HepG2 (cell line): ENCODE measurements around the gene FAM110D. TPM values are rescaled to one million over a fixed set of nuclear protein-coding genes. Genes with fewer than 3 reads are reported as not detected.

Source experiments
- ARID5B ChIP-seq: IDR thresholded peaks from 2 replicates; pipeline ENCODE4 v1.4.0; 2020; ENCODE audit warnings: mild to moderate bottlenecking, missing genetic modification reagents
- BCL3 ChIP-seq: sonication (generic); formaldehyde crosslinking; IDR thresholded peaks from 2 replicates; pipeline ENCODE4 v1.5.1; 2020; ENCODE audit warnings: mild to moderate bottlenecking, missing genetic modification reagents, moderate library complexity
- FOXM1 ChIP-seq: sonication (generic); formaldehyde crosslinking; IDR thresholded peaks from 2 replicates; pipeline ENCODE4 v1.5.0; 2020; ENCODE audit warnings: missing genetic modification reagents
- GATA4 ChIP-seq: sonication (generic); IDR thresholded peaks from 2 replicates; pipeline ENCODE4 v1.6.1; 2016; ENCODE audit warnings: antibody characterized with exemption, low read depth, borderline replicate concordance
- HOXA3 ChIP-seq: sonication (generic); formaldehyde crosslinking; IDR thresholded peaks from 2 replicates; pipeline ENCODE4 v1.5.0; 2020; ENCODE audit warnings: missing genetic modification reagents
- ISX ChIP-seq: sonication (generic); formaldehyde crosslinking; conservative IDR thresholded peaks from 2 replicates; pipeline ENCODE4 v1.5.0; 2020; ENCODE audit warnings: missing genetic modification reagents
- MAZ ChIP-seq, 2 experiments: sonication (generic) in 1 of 2; formaldehyde crosslinking in 1 of 2; IDR thresholded peaks; 2 replicates each; pipeline versions ENCODE4 v1.5.0 to v1.6.1; 2012 to 2020; ENCODE audit warnings: low read depth in 2 of 2, mild to moderate bottlenecking in 2 of 2, borderline replicate concordance in 1 of 2, improper control_type of control experiment in 1 of 2, low read length in 1 of 2, missing genetic modification reagents in 1 of 2, moderate library complexity in 1 of 2
- MXD4 ChIP-seq: IDR thresholded peaks from 2 replicates; pipeline ENCODE4 v1.6.1; 2016; ENCODE audit warnings: mild to moderate bottlenecking, missing biosample characterization, missing genetic modification reagents
- MXI1 ChIP-seq: IDR thresholded peaks from 3 replicates; pipeline ENCODE4 v1.6.1; 2012; ENCODE audit warnings: low read depth, low read length, inconsistent platforms, borderline replicate concordance
- MZF1 ChIP-seq: sonication (generic); formaldehyde crosslinking; IDR thresholded peaks from 2 replicates; pipeline ENCODE4 v1.8.1; 2023; ENCODE audit warnings: mild to moderate bottlenecking, missing genetic modification reagents, borderline replicate concordance
- PREB ChIP-seq: sonication (generic); formaldehyde crosslinking; IDR thresholded peaks from 2 replicates; pipeline ENCODE4 v1.4.0; 2020; ENCODE audit warnings: missing genetic modification reagents
- REXO4 ChIP-seq: sonication (generic); formaldehyde crosslinking; IDR thresholded peaks from 2 replicates; pipeline ENCODE4 v1.8.0; 2022; ENCODE audit warnings: missing genetic modification reagents, mild to moderate bottlenecking, borderline replicate concordance
- SOX5 ChIP-seq: IDR thresholded peaks from 2 replicates; pipeline ENCODE4 v1.6.1; 2016; ENCODE audit warnings: borderline replicate concordance
- SP1 ChIP-seq, 2 experiments: fragments of 450-650 bp in 1 of 2; sonication (generic) in 1 of 2; formaldehyde crosslinking in 1 of 2; IDR thresholded peaks; 2 replicates each; pipeline versions ENCODE4 v1.4.0 to v1.6.1; 2016 to 2020; ENCODE audit warnings: missing genetic modification reagents in 1 of 2
- ZBTB10 ChIP-seq: sonication (generic); formaldehyde crosslinking; IDR thresholded peaks from 2 replicates; pipeline ENCODE4 v1.4.0; 2020; ENCODE audit warnings: missing genetic modification reagents, borderline replicate concordance
- ZNF124 ChIP-seq: sonication (generic); formaldehyde crosslinking; IDR thresholded peaks from 2 replicates; pipeline ENCODE4 v1.4.0; 2020; ENCODE audit warnings: missing genetic modification reagents
- ZNF234 ChIP-seq: sonication (generic); formaldehyde crosslinking; conservative IDR thresholded peaks from 2 replicates; pipeline ENCODE4 v1.5.1; 2020; ENCODE audit warnings: mild to moderate bottlenecking, missing genetic modification reagents
- ZNF33B ChIP-seq: sonication (generic); formaldehyde crosslinking; IDR thresholded peaks from 2 replicates; pipeline ENCODE4 v1.5.1; 2020; ENCODE audit warnings: mild to moderate bottlenecking, missing genetic modification reagents
- ZNF460 ChIP-seq: sonication (generic); formaldehyde crosslinking; IDR thresholded peaks from 2 replicates; pipeline ENCODE4 v1.5.1; 2020; ENCODE audit warnings: missing genetic modification reagents, mild to moderate bottlenecking, borderline replicate concordance
- polyA plus RNA-seq, 8 experiments: library from polyadenylated mRNA; depleted of rRNA in 3 of 8; stranded (reverse) in 7 of 8; unstranded in 1 of 8; fragments of >200 nt; fragmentation: Illumina TruSeq in 4 of 8; extraction: Trizol in 4 of 8; gene quantifications; 2 replicates each; pipeline versions ENCODE4 v1.2.1 to v1.2.3, GENCODE V29; 2011 to 2016; ENCODE audit warnings: low read depth in 4 of 8, missing spikeins in 1 of 8, mixed read lengths in 1 of 8; ENCODE audit not compliant: insufficient read depth in 1 of 8
- total RNA-seq, 5 experiments: library from RNA; depleted of rRNA; stranded (reverse); fragments of >200 nt; fragmentation: Illumina TruSeq; extraction: Trizol; gene quantifications; 2 replicates each; pipeline ENCODE4 v1.2.3, GENCODE V29; 2016; ENCODE audit warnings: low read depth in 1 of 5

FAM110D gene
- total and polyA plus RNA-seq, 2 of the 13 experiments (the other 11 are each of a cell fraction or from before 2014, with no cell fraction given): not detected

- TF ChIP-seq ZNF33B (peak; percentile 79; the same call in 1 of the 2 replicates), MZF1 (CRISPR knock-in tag) (0 out of 2 replicates have a peak, but pooled peaks have one; percentile 43), ISX (CRISPR knock-in tag) (no peak), REXO4 (CRISPR knock-in tag) (no peak), HOXA3 (peak; percentile 57), ZNF234 (no peak; the same call in 1 of the 2 replicates), BCL3 (CRISPR knock-in tag) (peak; percentile 80; the same call in 1 of the 2 replicates), FOXM1 (CRISPR knock-in tag) (no peak), SOX5 (CRISPR knock-in tag) (no peak), MXI1 (peak; percentile 88; the same call in 2 of the 3 replicates), PREB (CRISPR knock-in tag) (no peak), MAZ (IDR thresholded peaks at IDR 0.05; ENCODE audit: borderline replicate concordance, low read depth, low read length) (peak; percentile 82; the same call in 1 of the 2 replicates), MAZ (CRISPR knock-in tag; IDR thresholded peaks at IDR 0.05; ENCODE audit: low read depth) (no peak; the same call in 1 of the 2 replicates), GATA4 (no peak; the same call in 1 of the 2 replicates), ZNF124 (no peak), ZNF460 (CRISPR knock-in tag) (no peak), ZBTB10 (peak; percentile 3; the same call in 1 of the 2 replicates), ARID5B (peak; percentile 9), MXD4 (peak; percentile 54), SP1 (IDR thresholded peaks at IDR 0.05) (no peak), SP1 (CRISPR knock-in tag; IDR thresholded peaks at IDR 0.05) (peak; percentile 95)
Measured at GRCh38 chr1:26111530-26112406, 47.1 kb upstream of the FAM110D start, which contains the start of gene PDIK1L (continued).
